GM12878 (cell line): ENCODE data around the gene TAS1R2.

Experiments used
- BCL11A ChIP-seq: IDR thresholded peaks from 2 replicates; pipeline ENCODE4 v1.6.1; 2011; ENCODE audit warnings: low read depth, low read length
- BHLHE40 ChIP-seq, 2 experiments: fragments of 450-650 bp in 1 of 2; IDR thresholded peaks; 2 replicates each; pipeline ENCODE4 v1.6.1; 2011 to 2017; ENCODE audit warnings: low read depth in 2 of 2, borderline replicate concordance in 1 of 2, improper control_type of control experiment in 1 of 2, low read length in 1 of 2, mild to moderate bottlenecking in 1 of 2
- MYC ChIP-seq: IDR thresholded peaks from 2 replicates; pipeline ENCODE4 v1.6.1; 2011; ENCODE audit warnings: mild to moderate bottlenecking, low read length, moderate library complexity, inconsistent platforms; ENCODE audit not compliant: insufficient read depth, insufficient replicate concordance, insufficient read length, severe bottlenecking
- NBN ChIP-seq: fragments of 450-650 bp; IDR thresholded peaks from 2 replicates; pipeline ENCODE4 v1.6.1; 2016
- NFXL1 ChIP-seq: fragments of 450-650 bp; IDR thresholded peaks from 2 replicates; pipeline ENCODE4 v1.6.1; 2017; ENCODE audit warnings: antibody characterized with exemption, mild to moderate bottlenecking, borderline replicate concordance
- POLR2A ChIP-seq: IDR thresholded peaks from 2 replicates; pipeline ENCODE4 v1.6.1; 2011; ENCODE audit warnings: low read depth, mild to moderate bottlenecking, low read length
- SP1 ChIP-seq: IDR thresholded peaks from one replicate; pipeline ENCODE4 v1.6.1; 2011; ENCODE audit warnings: low read depth, low read length
- TF ChIP-seq, protein P1 (sequence below), 3 experiments: IDR thresholded peaks in 2 of 3; conservative IDR thresholded peaks in 1 of 3; 2 replicates each; pipeline ENCODE4 v1.5.1; 2011; ENCODE audit warnings: low read depth in 3 of 3, low read length in 3 of 3, mild to moderate bottlenecking in 3 of 3, control low read depth in 2 of 3, moderate library complexity in 2 of 3, inconsistent platforms in 1 of 3, mixed read lengths in 1 of 3; ENCODE audit not compliant: control insufficient read depth in 2 of 3, insufficient read depth in 1 of 3; ENCODE audit errors: extremely low read depth in 1 of 3
- TF ChIP-seq, protein P2 (sequence below): IDR thresholded peaks from 2 replicates; pipeline ENCODE4 v1.6.1; 2012; ENCODE audit warnings: low read depth, low read length, improper control_type of control experiment
- TF ChIP-seq, protein P3 (sequence below): IDR thresholded peaks from 2 replicates; pipeline ENCODE4 v1.6.1; 2011; ENCODE audit warnings: low read depth, low read length, improper control_type of control experiment, borderline replicate concordance

DNA sequence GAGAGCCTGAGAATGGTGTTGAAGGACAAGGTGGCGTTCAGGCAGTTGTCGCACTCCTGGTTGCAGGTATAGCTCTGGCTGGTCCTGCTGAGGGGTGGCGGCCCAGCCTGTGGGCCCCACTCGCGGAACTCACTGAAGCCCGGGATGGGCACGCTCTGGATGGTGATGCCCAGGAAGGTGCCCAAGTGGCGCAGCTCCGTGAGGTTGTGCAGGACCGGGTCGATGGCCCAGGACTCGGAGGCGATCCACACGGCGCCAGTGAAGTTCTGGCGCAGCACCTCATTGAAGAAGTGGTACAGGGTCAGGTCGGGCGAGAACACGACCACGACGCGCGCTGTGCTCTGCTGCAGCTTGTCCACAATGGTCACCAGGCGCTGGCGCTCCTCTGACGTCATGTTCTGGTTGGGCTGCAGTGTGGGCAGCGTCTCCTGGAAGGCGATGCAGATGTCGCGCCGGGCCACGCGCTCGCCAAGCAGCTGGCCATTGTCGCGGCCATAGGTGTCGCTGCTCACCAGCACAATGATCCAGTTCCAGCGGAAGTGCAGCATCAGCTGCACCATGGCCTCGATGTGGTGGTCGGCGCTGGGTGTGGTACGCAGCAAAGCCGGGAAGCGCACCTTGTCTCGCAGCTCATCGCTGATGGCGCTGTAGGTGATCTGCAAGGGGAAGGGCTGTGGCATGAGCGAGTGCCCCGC lies 5.0 kb downstream of the TAS1R2 start:
- TF ChIP-seq, protein P1, sequence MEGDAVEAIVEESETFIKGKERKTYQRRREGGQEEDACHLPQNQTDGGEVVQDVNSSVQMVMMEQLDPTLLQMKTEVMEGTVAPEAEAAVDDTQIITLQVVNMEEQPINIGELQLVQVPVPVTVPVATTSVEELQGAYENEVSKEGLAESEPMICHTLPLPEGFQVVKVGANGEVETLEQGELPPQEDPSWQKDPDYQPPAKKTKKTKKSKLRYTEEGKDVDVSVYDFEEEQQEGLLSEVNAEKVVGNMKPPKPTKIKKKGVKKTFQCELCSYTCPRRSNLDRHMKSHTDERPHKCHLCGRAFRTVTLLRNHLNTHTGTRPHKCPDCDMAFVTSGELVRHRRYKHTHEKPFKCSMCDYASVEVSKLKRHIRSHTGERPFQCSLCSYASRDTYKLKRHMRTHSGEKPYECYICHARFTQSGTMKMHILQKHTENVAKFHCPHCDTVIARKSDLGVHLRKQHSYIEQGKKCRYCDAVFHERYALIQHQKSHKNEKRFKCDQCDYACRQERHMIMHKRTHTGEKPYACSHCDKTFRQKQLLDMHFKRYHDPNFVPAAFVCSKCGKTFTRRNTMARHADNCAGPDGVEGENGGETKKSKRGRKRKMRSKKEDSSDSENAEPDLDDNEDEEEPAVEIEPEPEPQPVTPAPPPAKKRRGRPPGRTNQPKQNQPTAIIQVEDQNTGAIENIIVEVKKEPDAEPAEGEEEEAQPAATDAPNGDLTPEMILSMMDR (IDR thresholded peaks at IDR 0.05 in 2 of 3, conservative IDR thresholded peaks at IDR 0.05 in 1 of 3; ENCODE audit: control insufficient read depth in 2 of 3, extremely low read depth in 1 of 3, insufficient read depth in 1 of 3, low read depth in 3 of 3, low read length in 3 of 3): no peak
- no peak for TF ChIP-seq MYC
- TF ChIP-seq POLR2A: no peak
- TF ChIP-seq, protein P2, sequence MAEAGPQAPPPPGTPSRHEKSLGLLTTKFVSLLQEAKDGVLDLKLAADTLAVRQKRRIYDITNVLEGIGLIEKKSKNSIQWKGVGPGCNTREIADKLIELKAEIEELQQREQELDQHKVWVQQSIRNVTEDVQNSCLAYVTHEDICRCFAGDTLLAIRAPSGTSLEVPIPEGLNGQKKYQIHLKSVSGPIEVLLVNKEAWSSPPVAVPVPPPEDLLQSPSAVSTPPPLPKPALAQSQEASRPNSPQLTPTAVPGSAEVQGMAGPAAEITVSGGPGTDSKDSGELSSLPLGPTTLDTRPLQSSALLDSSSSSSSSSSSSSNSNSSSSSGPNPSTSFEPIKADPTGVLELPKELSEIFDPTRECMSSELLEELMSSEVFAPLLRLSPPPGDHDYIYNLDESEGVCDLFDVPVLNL: no peak
- TF ChIP-seq, protein P3, sequence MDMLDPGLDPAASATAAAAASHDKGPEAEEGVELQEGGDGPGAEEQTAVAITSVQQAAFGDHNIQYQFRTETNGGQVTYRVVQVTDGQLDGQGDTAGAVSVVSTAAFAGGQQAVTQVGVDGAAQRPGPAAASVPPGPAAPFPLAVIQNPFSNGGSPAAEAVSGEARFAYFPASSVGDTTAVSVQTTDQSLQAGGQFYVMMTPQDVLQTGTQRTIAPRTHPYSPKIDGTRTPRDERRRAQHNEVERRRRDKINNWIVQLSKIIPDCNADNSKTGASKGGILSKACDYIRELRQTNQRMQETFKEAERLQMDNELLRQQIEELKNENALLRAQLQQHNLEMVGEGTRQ: no peak
- no peak for TF ChIP-seq BCL11A
- TF ChIP-seq NBN: no peak
- no peak for TF ChIP-seq SP1
- TF ChIP-seq BHLHE40 (IDR thresholded peaks at IDR 0.05; ENCODE audit: borderline replicate concordance in 1 of 2, low read depth in 2 of 2, low read length in 1 of 2): no peak
- TF ChIP-seq NFXL1: no peak
